Spleen (tissue), 7 donors: ENCODE results near the gene ZNF335.

ENCODE experiments used
- CTCF ChIP-seq, 11 experiments: fragments of 200-600 bp in 7 of 11; fragments of 450-650 bp in 4 of 11; sonication (generic) in 4 of 11; IDR thresholded peaks in 8 of 11; conservative IDR thresholded peaks in 3 of 11; 1 replicate in 7 of 11; 2 replicates in 4 of 11; pipeline versions ENCODE4 v1.4.0 to v1.8.0; 2016 to 2021; ENCODE audit warnings: antibody characterized with exemption in 11 of 11, inconsistent platforms in 4 of 11, mild to moderate bottlenecking in 1 of 11
- POLR2AphosphoS5 ChIP-seq, 3 donors: sonication (generic); formaldehyde crosslinking; IDR thresholded peaks; one replicate each; pipeline ENCODE4 v1.5.1; 2017; ENCODE audit warnings: antibody characterized with exemption in 3 of 3
- donor health status: DM: no; HTN: no; CAD: no; lungs with moderate emphysema.
- donor health status: DM: no; HTN: no; CAD: no.
- donor health status: DM: no; HTN: no; CAD: no.

- TF ChIP-seq CTCF (IDR thresholded peaks at IDR 0.05 in 8 of 11, conservative IDR thresholded peaks at IDR 0.05 in 3 of 11), result peak in 7 of 11 experiments; percentile 5 to 49 (median 34)
- peak in 2 of 3 donors; percentile 17 to 50 for TF ChIP-seq POLR2AphosphoS5 (IDR thresholded peaks at IDR 0.05)
Measured at GRCh38 chr20:45963059-45964005, 8.7 kb downstream of the ZNF335 start.
